ENCODE results near the gene KIF14.

GRCh38 chr1:200526709-200527612 lies 93.6 kb downstream of the KIF14 start:
- TF ChIP-seq FOXM1 (IDR thresholded peaks at IDR 0.05; ENCODE audit: borderline replicate concordance): no peak
- no peak for TF ChIP-seq SP1 (IDR thresholded peaks at IDR 0.05)
- TF ChIP-seq SUZ12 (IDR thresholded peaks at IDR 0.05): no peak
- no peak for TF ChIP-seq TARDBP (IDR thresholded peaks at IDR 0.05)
- TF ChIP-seq, protein P1, sequence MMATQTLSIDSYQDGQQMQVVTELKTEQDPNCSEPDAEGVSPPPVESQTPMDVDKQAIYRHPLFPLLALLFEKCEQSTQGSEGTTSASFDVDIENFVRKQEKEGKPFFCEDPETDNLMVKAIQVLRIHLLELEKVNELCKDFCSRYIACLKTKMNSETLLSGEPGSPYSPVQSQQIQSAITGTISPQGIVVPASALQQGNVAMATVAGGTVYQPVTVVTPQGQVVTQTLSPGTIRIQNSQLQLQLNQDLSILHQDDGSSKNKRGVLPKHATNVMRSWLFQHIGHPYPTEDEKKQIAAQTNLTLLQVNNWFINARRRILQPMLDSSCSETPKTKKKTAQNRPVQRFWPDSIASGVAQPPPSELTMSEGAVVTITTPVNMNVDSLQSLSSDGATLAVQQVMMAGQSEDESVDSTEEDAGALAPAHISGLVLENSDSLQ (IDR thresholded peaks at IDR 0.05): no peak
- no peak for TF ChIP-seq FOXK2 (IDR thresholded peaks at IDR 0.05)
